GM21825 (cell line): ENCODE measurements around the gene FYB2.

Experiments
- ATAC-seq: cut with Tn5 transposase; IDR thresholded peaks from one replicate; pipeline ENCODE4 v1.9.1; 2021; ENCODE audit warnings: mild to moderate bottlenecking, moderate library complexity; ENCODE audit not compliant: unreplicated experiment

The FYB2 gene, protein sequence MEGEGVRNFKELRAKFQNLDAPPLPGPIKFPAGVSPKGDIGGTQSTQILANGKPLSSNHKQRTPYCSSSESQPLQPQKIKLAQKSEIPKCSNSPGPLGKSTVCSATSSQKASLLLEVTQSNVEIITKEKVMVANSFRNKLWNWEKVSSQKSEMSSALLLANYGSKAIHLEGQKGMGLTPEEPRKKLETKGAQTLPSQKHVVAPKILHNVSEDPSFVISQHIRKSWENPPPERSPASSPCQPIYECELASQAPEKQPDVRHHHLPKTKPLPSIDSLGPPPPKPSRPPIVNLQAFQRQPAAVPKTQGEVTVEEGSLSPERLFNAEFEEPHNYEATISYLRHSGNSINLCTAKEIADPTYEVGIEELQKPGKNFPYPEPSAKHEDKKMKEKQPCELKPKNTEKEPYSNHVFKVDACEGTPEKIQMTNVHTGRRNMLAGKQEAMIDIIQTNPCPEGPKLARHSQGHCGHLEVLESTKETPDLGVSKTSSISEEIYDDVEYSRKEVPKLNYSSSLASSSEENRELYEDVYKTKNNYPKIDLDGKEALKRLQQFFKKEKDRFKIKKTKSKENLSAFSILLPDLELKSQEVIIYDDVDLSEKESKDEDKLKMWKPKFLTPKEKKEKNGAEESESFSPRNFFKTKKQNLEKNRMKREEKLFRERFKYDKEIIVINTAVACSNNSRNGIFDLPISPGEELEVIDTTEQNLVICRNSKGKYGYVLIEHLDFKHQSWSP

DNA sequence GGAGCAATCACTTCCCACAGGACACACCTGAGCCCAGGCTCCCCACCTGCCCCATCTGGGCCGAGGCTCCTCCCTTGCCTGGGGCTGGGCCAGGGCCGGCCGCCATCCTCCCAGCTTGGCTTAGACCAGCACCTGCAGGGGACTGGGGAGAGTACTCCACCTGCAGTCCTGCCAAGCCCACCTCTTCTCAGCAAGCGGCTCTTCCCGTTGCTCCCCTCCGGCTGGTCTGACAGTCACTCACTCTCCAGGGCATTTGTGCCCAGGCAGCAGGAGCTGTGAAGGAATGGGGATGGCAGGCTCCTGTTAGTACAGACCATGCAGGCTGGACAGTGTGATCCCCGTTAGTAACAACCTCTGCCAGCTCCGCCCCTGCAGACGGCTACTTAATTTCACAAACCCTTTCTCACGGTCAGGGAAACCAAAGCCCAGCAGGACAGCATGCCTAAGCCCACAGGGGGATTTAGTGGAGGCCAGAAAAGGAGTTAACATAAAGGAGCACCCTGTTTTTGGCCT, at the start of gene FYB2:
Gene FYB2, minus strand, starts transcription at position 18 of the 513 bp plus-strand sequence. CDS start 114 bp downstream, outside the sequence.
- ATAC-seq: no peak

DNA sequence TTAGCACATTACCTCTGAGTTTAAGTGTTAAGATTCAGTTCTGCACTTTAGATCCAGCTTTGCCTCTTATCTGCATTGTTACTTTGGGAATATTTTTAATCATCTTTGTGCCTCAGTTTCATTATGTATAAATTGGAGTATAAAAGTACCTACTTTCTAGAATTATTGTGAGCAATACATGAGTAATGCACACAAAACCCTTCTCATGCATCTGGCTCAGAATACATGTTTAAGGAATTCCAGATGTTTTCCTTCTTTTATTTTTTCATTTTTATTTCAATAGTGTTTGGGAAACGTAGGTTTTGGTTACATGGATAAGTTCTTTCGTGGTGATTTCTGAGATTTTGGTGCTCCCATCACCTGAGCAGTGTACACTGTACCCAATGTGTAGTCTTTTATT, 49.6 kb upstream of the FYB2 start:
- ATAC-seq: no peak

DNA sequence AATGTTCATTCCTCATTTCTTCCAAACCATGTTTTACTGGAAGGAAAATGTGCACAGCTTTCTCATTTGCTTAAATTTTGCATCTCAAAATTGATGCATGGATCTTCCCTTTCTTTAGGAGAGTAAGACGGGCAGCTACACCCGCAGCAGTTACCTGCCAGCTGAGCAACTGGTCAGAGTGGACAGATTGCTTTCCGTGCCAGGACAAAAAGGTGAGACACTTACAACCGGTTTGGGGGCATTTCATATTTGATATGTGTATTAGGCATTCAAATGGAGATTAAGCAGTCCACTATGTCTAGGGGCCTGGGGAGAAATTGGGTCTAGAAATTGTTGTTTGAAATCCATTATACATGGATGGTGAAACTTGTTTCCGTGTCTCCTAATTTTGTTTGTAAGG, 48.3 kb upstream of the FYB2 start:
- ATAC-seq: no peak

DNA sequence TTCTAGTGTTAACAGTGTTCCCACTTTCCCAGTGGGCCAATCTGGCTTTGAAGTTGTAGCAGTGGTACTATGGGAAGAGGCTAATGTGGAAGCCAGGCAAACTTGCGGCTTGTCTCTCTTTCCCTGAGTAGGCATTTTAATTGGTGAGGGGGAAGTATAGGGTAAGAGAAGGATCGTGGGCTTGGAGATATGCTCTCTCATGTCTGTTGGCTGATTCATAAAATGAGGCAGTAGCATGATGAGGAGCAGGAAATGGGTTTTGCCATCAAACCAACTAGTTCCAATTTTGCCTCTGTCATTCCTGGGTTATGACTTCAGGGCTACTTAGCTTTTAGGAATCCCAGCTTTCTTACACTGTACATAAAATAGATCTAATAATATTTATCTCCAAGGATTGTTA, 47.5 kb upstream of the FYB2 start:
- ATAC-seq: no peak

DNA sequence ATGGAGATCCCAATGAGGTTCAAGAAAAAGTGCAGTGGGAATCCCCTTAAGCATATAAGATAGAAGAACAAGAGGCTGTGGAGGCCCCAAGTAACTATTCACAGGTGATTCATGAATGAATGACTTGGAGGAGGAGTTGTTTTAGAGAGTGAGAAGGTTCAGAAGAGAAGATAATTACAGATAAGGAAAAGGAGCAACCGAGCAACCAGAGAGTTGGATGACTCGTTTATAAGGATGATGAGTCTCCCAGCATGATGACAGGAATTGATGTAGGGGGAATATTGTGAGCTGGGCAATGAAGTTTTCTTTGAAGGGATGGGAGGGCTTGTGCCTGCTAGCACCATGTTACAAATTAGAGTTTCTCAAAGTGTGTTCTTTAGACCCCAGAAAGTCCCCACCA, 45.2 kb upstream of the FYB2 start:
- ATAC-seq: no peak

DNA sequence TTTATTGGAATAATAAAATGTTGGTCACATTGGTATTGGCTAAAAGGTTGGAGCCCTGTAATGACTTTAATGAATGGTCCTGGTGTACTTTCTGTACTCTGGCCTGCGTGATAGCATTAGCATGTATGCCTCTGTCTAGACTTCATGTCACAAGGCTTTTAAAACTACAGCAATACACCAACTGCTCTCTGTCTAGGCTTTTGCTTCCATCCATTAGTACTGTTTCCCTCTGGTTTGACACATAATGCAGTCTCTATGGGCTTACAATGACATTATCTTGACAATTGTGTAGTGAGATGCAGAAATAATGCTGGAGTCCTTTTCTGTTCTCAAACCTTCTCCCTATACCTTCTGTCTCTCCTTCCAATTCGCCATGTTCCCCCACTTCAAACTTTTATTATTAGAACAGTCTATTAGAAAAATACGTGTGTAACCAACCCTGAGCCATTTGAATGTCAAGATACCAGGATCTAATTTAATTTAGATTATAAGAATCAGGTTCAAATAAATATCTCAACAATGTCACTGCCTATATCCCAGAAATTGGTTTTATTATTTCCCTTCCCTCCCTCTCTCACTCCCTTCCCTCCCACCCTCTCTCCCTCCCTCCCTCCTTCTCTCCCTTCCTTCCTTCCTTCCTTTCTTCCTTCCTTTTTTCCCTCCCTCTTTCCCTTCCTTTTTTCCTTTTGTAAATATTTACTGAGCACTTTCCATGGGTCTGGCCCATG, 44.2 kb upstream of the FYB2 start:
- no peak for ATAC-seq

DNA sequence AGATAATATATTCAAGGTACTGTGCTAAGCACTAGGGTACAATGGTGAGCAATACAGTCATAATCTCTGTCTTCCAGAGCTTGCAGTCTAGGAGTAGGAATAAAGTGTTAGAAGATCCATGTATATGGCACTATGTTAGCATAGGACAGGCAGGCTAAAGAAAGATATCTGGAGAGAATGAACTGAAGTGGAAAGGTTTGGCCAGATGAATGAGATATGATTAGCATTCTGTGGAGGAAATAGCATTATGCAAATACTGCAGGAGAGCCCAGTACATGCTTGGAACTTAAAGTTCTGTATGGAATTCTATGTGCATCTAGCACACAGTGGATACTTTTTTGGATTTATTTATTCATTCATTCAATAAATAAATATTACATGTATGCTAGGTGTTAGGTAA, 40.1 kb upstream of the FYB2 start:
- no peak for ATAC-seq

DNA sequence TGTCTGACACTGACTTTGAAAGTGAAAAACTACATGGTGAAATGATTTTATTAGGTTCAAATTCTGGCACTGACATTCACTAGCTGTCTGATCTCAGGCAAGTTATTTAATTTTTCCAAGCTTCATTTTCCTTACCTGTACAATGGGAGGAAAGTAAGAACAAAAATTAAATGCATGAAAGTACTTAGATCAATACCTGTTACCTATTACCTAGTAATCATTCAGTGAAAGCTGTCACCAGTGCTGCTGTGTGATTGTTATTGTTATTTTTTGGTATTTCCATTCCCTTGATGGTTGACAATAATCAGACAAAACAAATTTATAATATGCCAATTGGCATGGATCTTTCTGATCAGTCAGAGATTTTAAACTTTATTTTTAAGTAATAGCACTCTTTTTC, 37.0 kb upstream of the FYB2 start:
- ATAC-seq: no peak

DNA sequence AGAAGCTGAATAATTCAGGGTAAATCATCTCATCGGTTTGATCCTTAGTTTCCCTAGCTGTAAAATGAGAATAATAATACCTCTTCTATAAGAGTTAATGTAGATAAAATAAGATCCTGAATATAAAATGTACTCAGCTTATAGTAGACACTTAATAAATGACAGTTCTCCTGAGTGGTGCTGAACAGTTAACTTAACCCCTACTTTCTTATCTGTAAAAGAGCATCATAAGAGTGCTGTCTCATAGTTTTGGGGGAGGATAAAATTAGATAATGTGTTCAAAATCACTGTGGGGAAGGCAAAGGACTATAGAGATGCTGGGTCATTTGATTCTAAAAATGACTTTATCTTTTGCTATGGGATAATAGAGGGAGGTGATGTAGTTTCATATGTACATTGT, 36.0 kb upstream of the FYB2 start:
- ATAC-seq: no peak

DNA sequence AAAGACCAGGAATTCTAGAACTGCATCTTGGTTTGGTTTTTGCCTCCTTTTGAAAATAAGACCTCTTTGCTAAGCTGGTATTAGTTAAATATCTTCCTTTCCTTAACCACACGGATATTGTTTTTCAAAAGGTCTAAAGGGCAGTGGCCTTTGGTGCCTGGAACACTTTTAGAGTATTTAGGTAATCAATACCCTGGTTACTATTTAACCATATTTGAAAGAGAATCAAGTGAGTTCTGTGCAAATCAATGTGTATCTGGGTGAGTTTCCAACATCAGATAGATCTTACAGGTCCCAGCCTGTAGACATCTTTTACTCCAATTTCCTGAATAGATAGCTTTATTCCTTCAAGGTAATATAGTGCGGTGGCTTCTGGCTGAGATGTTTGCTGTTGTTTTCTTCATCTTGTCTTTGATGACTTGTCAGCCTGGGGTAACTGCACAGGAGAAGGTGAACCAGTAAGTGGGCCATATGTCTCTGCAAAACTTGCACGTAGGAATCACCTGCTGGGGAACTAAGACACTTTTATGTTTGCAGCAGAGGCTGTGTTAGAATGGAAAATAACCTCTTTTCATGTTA, 35.4 kb upstream of the FYB2 start, which contains the start of gene C8A:
Gene C8A, plus strand, starts transcription at position 277 of the 579 bp plus-strand sequence. Its CDS starts 105 bp downstream, at position 382.
- ATAC-seq: no peak

DNA sequence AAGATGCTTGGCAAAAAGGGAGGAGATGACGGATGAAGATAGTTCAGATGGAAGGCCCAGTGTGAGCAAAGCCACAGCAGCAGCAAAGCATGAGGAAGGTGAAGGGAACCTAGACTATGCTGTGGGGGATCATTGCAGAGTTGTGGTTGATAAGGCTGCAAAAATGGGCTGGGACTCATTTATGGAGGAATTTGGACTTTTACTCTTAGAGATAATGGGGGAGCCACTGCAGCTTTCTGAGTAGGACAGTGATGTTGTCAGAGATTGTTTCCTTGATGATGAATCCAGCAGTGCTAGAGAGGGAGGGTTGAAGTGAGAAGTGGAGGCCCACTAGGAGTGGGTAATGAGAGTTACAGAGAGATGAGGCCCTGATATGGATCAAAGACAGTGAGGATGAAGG, 33.3 kb upstream of the FYB2 start:
- ATAC-seq: no peak

DNA sequence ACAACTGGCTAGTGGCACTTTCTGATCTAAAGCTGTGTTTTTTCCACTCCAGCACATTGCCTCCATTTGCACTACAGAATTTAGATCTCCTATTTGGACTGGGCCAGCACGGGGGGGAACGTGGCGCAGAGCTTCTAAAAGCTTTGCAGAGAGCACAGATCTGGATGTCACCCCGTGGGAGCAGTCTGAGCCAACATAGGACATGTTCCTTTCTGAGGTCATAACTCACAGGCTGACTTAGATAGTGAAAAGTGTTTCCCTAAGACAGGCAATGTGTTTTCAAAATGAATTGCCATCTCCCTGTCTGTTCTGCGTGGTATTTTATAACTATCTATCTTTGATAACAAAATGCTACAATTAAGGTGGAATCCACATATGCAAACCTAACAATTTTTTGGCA, 31.7 kb upstream of the FYB2 start:
- ATAC-seq: no peak

DNA sequence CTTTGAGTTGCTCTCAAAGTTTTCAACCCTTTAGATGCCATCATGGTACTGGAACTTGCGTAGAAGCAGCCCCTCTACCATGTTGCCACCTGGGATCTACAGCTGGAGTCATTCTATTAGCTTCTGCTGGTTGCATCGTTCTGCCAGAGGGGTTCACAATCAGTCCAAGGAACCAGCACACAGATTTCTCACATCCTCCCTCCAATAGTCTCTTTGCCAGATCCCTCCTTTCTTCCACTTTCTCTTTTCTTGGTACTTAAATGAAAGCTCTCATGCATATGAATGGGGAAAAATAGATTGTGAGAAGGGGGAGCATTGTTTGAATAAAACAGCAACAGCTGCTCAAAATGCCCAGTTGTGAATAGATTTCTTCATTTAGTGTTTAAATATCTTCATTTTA, 31.2 kb upstream of the FYB2 start:
- no peak for ATAC-seq

DNA sequence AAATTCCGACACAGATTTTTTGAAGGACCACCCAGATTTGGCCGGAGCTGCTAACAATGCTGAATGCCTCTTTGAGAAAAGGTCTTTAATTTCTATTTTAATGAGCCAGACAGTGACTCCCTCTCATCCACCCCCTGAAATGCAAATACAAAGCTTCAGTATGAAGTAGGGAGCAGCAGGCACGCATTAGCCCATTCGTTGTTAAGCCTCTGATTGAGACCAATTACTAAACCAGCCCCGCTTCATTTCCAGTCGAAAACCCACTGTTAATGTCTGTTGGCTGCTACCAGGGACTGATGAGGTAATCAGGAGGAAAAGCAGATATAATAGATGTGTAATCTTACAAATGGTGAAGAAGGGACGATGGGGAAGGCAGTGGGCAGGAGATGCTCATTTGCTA, 30.5 kb upstream of the FYB2 start:
- ATAC-seq: no peak

DNA sequence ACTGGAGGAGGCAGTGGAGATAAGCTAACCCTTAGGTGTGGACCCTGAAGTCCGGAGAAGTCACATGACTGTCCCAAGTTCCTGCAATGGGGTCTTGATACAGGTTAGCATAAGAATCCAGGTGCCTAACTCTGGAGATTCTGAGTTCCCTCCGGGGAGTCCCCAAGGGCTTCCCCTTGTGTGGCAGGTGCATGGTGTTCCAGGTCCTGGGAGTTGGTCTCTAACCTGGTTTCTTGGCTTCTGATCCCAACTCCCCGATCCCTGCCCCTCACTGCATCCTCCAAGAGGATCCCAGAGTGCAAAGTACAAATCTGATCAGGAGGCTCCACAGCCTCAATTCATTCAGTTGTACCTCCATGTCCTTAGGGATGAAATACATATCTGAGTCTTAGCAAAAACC, 26.1 kb upstream of the FYB2 start:
- ATAC-seq: no peak

DNA sequence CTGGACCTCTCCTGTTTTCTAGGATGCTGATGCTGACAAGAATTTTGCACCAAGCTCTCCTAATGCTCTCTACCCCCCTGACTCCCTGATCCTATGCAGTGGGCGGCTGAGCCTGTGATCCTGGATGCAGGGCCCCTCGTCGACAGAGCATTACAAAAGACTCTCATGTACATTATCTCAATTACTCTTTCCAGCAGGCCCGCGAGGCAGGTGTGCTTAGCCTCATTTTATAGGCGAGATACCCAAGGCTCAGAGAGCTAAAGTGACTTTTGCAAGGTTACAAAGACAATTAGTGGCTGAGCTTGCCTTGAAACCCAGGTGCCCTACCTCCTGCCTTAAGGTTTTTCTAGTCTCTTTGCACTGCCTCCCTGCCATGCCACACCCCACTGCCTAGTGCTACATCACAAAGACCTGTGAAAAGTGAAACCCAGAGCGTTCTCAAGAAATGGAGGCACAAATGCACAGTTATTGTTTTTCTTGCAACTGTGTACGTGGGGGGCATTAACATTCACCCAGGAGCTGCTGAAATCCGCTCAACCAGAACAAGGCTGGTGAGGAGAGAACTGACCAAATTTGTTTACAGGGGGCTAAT, 25.4 kb upstream of the FYB2 start:
- no peak for ATAC-seq

DNA sequence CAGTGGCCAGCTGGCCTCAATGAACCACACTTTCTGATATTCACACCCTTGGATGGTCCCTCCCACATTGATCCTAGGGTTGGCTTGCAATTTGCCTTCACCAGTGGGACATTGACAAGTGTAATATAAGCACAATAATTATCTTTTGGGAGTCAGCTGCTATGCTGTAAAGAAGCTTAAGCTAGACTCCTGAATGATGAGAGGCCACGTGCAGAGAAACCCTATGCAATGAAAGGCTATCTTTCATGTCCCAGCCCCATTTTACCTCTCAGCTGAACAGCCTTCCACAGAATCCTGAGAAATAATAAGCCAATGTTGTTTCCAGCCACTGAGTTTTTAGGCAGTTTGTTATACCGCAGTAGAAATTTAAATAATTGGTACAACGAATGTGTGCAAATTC, 24.3 kb upstream of the FYB2 start:
- ATAC-seq: no peak

DNA sequence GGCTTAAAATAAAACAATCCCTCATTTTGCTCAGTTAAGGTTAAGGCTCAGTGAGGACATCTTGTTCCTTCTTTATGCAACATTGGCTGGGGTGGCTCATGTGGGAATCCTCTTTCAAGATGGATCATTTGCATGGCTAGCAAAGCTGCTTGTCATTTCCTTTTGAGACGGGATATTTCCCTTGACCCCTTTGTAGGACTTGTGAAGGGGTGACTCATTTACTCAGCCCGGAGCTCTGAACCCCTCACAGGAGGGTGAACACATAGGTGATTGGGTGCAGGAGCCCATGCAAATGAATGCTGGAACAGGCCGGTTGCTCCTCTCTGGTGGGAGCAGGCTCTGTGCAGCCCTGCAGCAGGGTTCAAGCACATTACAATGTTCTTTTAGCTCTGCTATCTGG, 19.6 kb upstream of the FYB2 start:
- ATAC-seq: no peak

DNA sequence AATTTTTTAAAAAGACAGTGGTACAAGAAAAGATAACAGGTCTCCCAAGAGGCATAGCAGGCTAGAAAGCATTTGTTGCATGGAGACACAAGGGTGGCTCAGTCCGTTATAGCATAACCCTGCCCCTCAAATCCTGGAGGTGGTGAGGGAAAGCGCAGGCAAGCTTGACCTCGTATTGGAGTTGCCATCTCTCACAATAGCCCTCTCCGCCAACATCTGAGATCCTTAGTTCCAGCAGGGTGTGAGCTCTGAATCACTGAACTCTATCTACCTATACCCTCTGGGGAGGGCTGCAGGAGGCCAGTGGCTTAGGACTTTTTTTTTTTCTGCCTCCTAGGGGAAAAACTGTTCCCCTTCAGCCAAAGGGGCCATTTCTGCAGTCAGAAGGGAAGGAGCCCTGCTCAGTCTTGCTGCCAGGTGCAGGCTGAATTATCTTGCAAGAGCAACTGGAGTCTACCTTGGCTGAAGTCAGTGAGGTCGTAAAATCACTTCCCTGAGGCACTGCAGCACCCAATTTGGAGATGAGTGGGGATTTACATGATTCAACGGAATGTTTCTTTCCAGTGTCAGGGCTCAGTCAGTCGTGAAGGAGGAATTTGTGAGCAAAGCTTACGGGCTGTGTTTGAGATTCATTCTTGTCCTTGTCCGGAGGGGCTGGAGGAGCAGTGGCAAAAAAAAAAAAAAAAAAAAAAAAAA, 18.2 kb upstream of the FYB2 start:
- no peak for ATAC-seq

DNA sequence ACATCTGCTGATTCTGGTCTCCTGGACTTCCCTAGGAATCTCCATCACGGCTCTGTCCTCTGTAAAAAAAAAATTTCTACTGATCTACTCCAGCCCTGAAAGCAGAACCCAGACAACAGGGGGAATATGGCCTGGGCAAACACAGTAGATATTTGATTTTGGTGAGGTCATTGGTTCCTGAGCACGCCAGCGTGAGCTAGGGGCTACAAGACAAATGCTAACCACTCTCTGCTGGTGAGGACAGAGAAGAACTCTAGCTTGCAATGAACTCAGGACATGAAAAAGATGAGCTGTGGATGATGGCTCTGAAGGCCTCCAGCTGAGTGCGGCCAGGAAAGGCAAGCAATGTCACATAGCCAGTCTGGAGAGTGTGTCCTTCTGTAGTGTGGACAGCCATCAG, 17.2 kb upstream of the FYB2 start:
- ATAC-seq: no peak
